B cell (primary cell): ENCODE data around the gene RNF10.

Experiments
- EZH2 ChIP-seq: IDR thresholded peaks from 2 replicates; pipeline ENCODE4 v1.6.1; 2012; ENCODE audit warnings: borderline replicate concordance, low read depth, mild to moderate bottlenecking, moderate library complexity, low read length; ENCODE audit not compliant: insufficient read depth, poor library complexity, severe bottlenecking
- TF ChIP-seq, protein P1 (sequence below): fragments of 200-600 bp; IDR thresholded peaks from one replicate; pipeline ENCODE4 v1.8.0; 2022; ENCODE audit warnings: antibody characterized with exemption, mild to moderate bottlenecking

DNA sequence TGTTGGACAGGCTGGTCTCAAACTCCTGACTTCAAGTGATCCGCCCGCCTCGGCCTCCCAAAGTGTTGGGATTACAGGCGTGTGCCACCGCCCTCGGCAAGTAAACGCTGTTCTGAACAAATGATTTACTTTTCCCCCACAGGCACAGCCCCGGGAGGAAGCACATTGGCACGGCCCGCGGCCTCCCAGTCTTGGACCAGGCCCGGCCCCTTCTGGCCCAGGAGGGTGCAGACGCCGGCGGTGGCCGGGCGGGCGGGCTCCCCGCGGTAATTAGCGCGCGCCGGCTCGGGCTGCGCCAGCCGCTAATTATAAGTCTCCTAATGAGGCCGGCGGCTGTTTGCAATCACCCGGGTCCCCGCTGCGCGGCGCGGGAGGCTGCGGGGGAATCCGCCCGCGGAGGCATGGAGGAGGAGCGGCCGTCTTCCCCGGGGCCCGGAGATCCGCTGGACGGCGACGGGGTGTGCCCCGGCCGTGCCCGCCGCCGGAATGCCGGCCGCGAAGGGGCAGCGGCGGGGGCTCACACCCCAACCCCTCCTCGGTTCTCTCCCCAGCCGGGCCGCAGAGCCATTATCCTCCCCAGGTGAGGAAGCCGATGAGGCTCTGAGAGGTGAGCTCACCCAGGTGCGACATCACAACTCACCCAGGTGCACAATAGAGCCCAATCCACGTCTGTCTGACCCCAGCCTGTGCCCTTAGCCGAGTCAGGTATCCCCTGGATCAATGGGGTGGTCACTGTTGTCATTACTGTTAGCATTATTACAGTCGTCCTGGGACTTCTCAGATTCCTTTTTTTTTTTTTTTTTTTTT lies 50.4 kb downstream of the RNF10 start:
- TF ChIP-seq, protein P1, sequence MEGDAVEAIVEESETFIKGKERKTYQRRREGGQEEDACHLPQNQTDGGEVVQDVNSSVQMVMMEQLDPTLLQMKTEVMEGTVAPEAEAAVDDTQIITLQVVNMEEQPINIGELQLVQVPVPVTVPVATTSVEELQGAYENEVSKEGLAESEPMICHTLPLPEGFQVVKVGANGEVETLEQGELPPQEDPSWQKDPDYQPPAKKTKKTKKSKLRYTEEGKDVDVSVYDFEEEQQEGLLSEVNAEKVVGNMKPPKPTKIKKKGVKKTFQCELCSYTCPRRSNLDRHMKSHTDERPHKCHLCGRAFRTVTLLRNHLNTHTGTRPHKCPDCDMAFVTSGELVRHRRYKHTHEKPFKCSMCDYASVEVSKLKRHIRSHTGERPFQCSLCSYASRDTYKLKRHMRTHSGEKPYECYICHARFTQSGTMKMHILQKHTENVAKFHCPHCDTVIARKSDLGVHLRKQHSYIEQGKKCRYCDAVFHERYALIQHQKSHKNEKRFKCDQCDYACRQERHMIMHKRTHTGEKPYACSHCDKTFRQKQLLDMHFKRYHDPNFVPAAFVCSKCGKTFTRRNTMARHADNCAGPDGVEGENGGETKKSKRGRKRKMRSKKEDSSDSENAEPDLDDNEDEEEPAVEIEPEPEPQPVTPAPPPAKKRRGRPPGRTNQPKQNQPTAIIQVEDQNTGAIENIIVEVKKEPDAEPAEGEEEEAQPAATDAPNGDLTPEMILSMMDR: peak; percentile 58
- no peak for TF ChIP-seq EZH2
